A673 (cell line): ENCODE results near the gene TSPAN3. TPM values are rescaled to one million over a fixed set of nuclear protein-coding genes. Genes with fewer than 3 reads are reported as not detected.

ENCODE experiments used
- BruUV-seq: library from RNA; stranded (reverse); fragments of 400-500 nt; replicated peaks from 2 replicates; lab custom pipeline; 2021; lab: Mats Ljungman, UMichigan
- CTCF ChIA-PET: fragments of 300-600 bp; sonication (Branson Sonifier 250); formaldehyde crosslinking; loops from one replicate; lab custom pipeline; 2022; ENCODE audit warnings: antibody characterized with exemption; lab: Charles Lee
- POLR2A ChIA-PET: fragments of 300-600 bp; sonication (Branson Sonifier 250); formaldehyde crosslinking; loops from one replicate; lab custom pipeline; 2022; ENCODE audit warnings: antibody characterized with exemption; ENCODE audit not compliant: low non-redundant PET; lab: Charles Lee
- DNase-seq: peaks from one replicate; pipeline ENCODE4 v3.0.0-alpha.2; 2015; ENCODE audit warnings: low spot score
- H3K27ac ChIP-seq: fragments of 200-600 bp; sonication (generic); 2 replicates; pipeline ENCODE4 v1.5.1; 2016; ENCODE audit warnings: mixed run types, low read depth, mild to moderate bottlenecking, mixed read lengths, antibody characterized with exemption, low read length; ENCODE audit not compliant: poor library complexity, severe bottlenecking
- H3K27me3 ChIP-seq: fragments of 200-600 bp; sonication (generic); replicated peaks from 2 replicates; pipeline ENCODE4 v1.6.1; 2017; ENCODE audit warnings: mixed run types, low read depth, mild to moderate bottlenecking, mixed read lengths, antibody characterized with exemption, low read length; ENCODE audit not compliant: insufficient read depth, poor library complexity
- H3K36me3 ChIP-seq: fragments of 200-600 bp; sonication (generic); 2 replicates; pipeline ENCODE4 v1.6.1; 2016; ENCODE audit warnings: mixed run types, mild to moderate bottlenecking, mixed read lengths, antibody characterized with exemption, low read length; ENCODE audit not compliant: insufficient read depth, poor library complexity, severe bottlenecking
- H3K4me1 ChIP-seq: fragments of 200-600 bp; sonication (generic); 2 replicates; pipeline ENCODE4 v1.6.1; 2017; ENCODE audit warnings: mixed run types, mild to moderate bottlenecking, mixed read lengths, antibody characterized with exemption, low read length; ENCODE audit not compliant: insufficient read depth, poor library complexity, severe bottlenecking
- H3K4me3 ChIP-seq: fragments of 200-600 bp; sonication (generic); 2 replicates; pipeline ENCODE4 v1.5.1; 2016; ENCODE audit warnings: low read depth, mixed run types, mild to moderate bottlenecking, mixed read lengths, low read length; ENCODE audit not compliant: poor library complexity, severe bottlenecking
- H3K9me3 ChIP-seq: fragments of 200-600 bp; sonication (generic); 2 replicates; pipeline ENCODE4 v1.6.1; 2016; ENCODE audit warnings: mixed run types, low read depth, mild to moderate bottlenecking, mixed read lengths, antibody characterized with exemption, low read length; ENCODE audit not compliant: poor library complexity, severe bottlenecking
- CTCF ChIP-seq: fragments of 300-800, 200-600 bp; sonication (generic); conservative IDR thresholded peaks from 2 replicates; pipeline ENCODE4 v1.5.1; 2017; ENCODE audit warnings: low read depth, mild to moderate bottlenecking, antibody characterized with exemption, low read length, moderate library complexity, mixed read lengths
- EZH2 ChIP-seq: fragments of 200-600 bp; sonication (generic); IDR thresholded peaks from 2 replicates; pipeline ENCODE4 v1.6.1; 2017; ENCODE audit warnings: borderline replicate concordance, low read depth, mild to moderate bottlenecking, mixed read lengths, antibody characterized with exemption, low read length; ENCODE audit not compliant: poor library complexity, severe bottlenecking
- intact Hi-C: fragments of 100-400 bp; cut with micrococcal nuclease; formaldehyde crosslinking; loops from one replicate; pipeline ENCODE4 v1.10.0; 2022; ENCODE audit not compliant: unreplicated experiment
- total RNA-seq: library from RNA; stranded (reverse); gene quantifications from 2 replicates; pipeline ENCODE4 v1.2.3, GENCODE V29; 2021

Gene TSPAN3
- total RNA-seq, 1 experiment from 2014 or later: 224 TPM

DNA sequence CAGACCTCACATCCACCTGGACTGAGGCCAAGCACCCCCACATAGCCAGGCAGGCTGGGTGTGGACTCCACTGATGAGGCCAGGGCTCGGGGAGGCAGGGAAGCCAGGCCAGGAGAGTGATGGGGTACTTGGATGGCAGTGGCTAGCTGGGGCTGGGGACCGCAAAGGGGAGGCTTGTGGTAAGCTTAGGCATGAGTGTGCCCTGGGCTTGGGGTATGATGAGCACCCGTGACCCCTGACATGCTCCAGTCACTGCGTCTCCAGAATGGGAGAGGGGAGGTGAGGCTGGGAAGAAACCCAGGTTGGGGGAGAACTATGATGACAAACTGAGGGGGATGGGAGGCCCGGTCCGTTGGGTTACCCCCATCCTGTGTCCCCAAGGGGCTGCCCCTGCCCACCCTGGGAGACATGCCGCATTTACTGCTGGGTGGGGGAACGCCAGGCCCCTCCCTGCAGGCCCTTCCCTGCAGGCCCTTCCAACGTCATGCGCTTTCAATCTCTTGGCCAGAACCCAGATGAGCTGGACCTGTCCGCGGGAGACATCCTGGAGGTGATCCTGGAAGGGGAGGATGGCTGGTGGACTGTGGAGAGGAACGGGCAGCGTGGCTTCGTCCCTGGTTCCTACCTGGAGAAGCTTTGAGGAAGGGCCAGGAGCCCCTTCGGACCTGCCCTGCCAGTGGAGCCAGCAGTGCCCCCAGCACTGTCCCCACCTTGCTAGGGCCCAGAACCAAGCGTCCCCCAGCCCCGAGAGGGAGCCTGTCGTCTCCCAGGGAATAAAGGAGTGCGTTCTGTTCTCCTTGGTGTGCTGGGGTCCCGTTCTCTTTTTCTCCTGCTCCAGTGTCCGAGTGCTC lies 34.1 kb downstream of the TSPAN3 start:
- no peak overlapping the region for H3K27ac ChIP-seq
- no peak for DNase-seq
- ChIA-PET POLR2A (no interaction called here), CTCF (no interaction called here)
- intact Hi-C loops: no loop called here
- H3K4me1 ChIP-seq: no peaks in the 10 kb centered on the region
- no peak overlapping the region for H3K4me3 ChIP-seq
- no TSS peak for BruUV-seq
- TF ChIP-seq EZH2 (no peak), CTCF (no peak)
- H3K27me3 ChIP-seq: no peaks in the 10 kb centered on the region
- H3K36me3 ChIP-seq: peaks cover 2% of the 10 kb centered on the region
- no peaks in the 10 kb centered on the region for H3K9me3 ChIP-seq

- H3K27me3 ChIP-seq: no peaks in the 10 kb centered on the region
- TF ChIP-seq CTCF (no peak), EZH2 (no peak)
- no peaks in the 10 kb centered on the region for H3K4me1 ChIP-seq
- H3K4me3 ChIP-seq: no peak overlapping the region
- H3K9me3 ChIP-seq: no peaks in the 10 kb centered on the region
- ChIA-PET CTCF (interaction anchor here (2.7 kb wide), 1 partner anchor 508 kb away, joined by 10 read pairs; no protein-coding TSS in a partner anchor), POLR2A (no interaction called here)
- no peak overlapping the region for H3K27ac ChIP-seq
- no TSS peak for BruUV-seq
- no peak for DNase-seq
- peaks cover 2% of the 10 kb centered on the region for H3K36me3 ChIP-seq
- intact Hi-C loops: no loop called here
Observed at GRCh38 chr15:77035999-77036471, 34.9 kb downstream of the TSPAN3 start.

GRCh38 chr15:77035584-77035983 lies 35.3 kb downstream of the TSPAN3 start:
- peaks cover under 1% of the 10 kb centered on the region for H3K36me3 ChIP-seq
- no peak overlapping the region for H3K27ac ChIP-seq
- POLR2A ChIA-PET: no interaction called here
- no peaks in the 10 kb centered on the region for H3K27me3 ChIP-seq
- intact Hi-C loops: no loop called here
- no peak for DNase-seq
- CTCF ChIA-PET: interaction anchor here (2.7 kb wide), 1 partner anchor 508 kb away, joined by 10 read pairs; no protein-coding TSS in a partner anchor
- H3K4me3 ChIP-seq: no peak overlapping the region
- H3K4me1 ChIP-seq: no peaks in the 10 kb centered on the region
- no peak for TF ChIP-seq EZH2
- no peak for TF ChIP-seq CTCF
- no peaks in the 10 kb centered on the region for H3K9me3 ChIP-seq
- no TSS peak for BruUV-seq
